Measurements from ENCODE around the gene SPINDOC. TPM values are rescaled to one million over a fixed set of nuclear protein-coding genes. Genes with fewer than 3 reads are reported as not detected.
A peak's percentile ranks its signal among the peaks of the same experiment; 100 is the strongest.

SPINDOC gene
- total RNA-seq, 1 donor from 2014 or later: 20.8 TPM

- POLR2A ChIA-PET: interaction anchor here (1.5 kb wide), 1 partner anchor 18 kb away, joined by 3 read pairs; no protein-coding TSS in a partner anchor
- no peak for TF ChIP-seq CTCF (IDR thresholded peaks at IDR 0.05)
- intact Hi-C loops (cut with micrococcal nuclease): no loop called here
- ATAC-seq (ENCODE audit: low read depth): no peak
- no peak overlapping the region for H3K4me3 Mint-ChIP-seq
- peaks cover 49% of the 10 kb centered on the region for H3K36me3 Mint-ChIP-seq (ENCODE audit: low read depth)
- no peak for DNase-seq
- CTCF ChIA-PET: no interaction called here
- H3K9me3 Mint-ChIP-seq: no peaks in the 10 kb centered on the region
- H3K27ac Mint-ChIP-seq: peak overlapping the region; percentile 76
- H3K4me1 Mint-ChIP-seq: peaks cover 77% of the 10 kb centered on the region
- no peaks in the 10 kb centered on the region for H3K27me3 Mint-ChIP-seq
Observed at GRCh38 chr11:63869171-63869591, 55.9 kb downstream of the SPINDOC start.

GRCh38 chr11:63869683-63870082 lies 56.4 kb downstream of the SPINDOC start:
- intact Hi-C loops (cut with micrococcal nuclease): loop anchor here (5.0 kb wide), 1 partner anchor 32 kb away; the partner anchor contains the start of gene MARK2

GRCh38 chr11:63870351-63871140 lies 57.3 kb downstream of the SPINDOC start:
- DNase-seq: no peak
- no peaks in the 10 kb centered on the region for H3K27me3 Mint-ChIP-seq
- CTCF ChIA-PET: no interaction called here
- H3K4me3 Mint-ChIP-seq: no peak overlapping the region
- H3K4me1 Mint-ChIP-seq: peaks cover 79% of the 10 kb centered on the region
- intact Hi-C loops (cut with micrococcal nuclease): loop anchor here (5.0 kb wide), 1 partner anchor 33 kb away; the partner anchor contains the start of gene MARK2
- no peak for ATAC-seq (ENCODE audit: low read depth)
- POLR2A ChIA-PET: no interaction called here
- H3K27ac Mint-ChIP-seq: peak overlapping the region; percentile 76
- H3K9me3 Mint-ChIP-seq: no peaks in the 10 kb centered on the region
- peaks cover 53% of the 10 kb centered on the region for H3K36me3 Mint-ChIP-seq (ENCODE audit: low read depth)
- no peak for TF ChIP-seq CTCF (IDR thresholded peaks at IDR 0.05)

More at GRCh38 chr11:63869683-63870082, 56.4 kb downstream of the SPINDOC start:
- Mint-ChIP-seq H3K27me3 (no peaks in the 10 kb centered on the region), H3K36me3 (ENCODE audit: low read depth) (peaks cover 54% of the 10 kb centered on the region), H3K27ac (peak overlapping the region; percentile 76), H3K4me1 (peaks cover 81% of the 10 kb centered on the region), H3K4me3 (no peak overlapping the region), H3K9me3 (no peaks in the 10 kb centered on the region)
- ATAC-seq (ENCODE audit: low read depth) (no peak), DNase-seq (no peak)
- ChIA-PET CTCF (no interaction called here), POLR2A (interaction anchor here (1.5 kb wide), 1 partner anchor 18 kb away, joined by 3 read pairs; no protein-coding TSS in a partner anchor)
- no peak for TF ChIP-seq CTCF (IDR thresholded peaks at IDR 0.05)

- Mint-ChIP-seq H3K4me1 (peaks cover 66% of the 10 kb centered on the region), H3K9me3 (no peaks in the 10 kb centered on the region), H3K36me3 (ENCODE audit: low read depth) (peaks cover 44% of the 10 kb centered on the region), H3K4me3 (no peak overlapping the region), H3K27me3 (no peaks in the 10 kb centered on the region), H3K27ac (no peak overlapping the region)
- POLR2A ChIA-PET: interaction anchor here (1.0 kb wide), 1 partner anchor 16 kb away, joined by 3 read pairs; no protein-coding TSS in a partner anchor
- intact Hi-C loops (cut with micrococcal nuclease): loop anchor here (5.0 kb wide), 1 partner anchor 35 kb away; the partner anchor contains the start of gene MARK2
- ATAC-seq (ENCODE audit: low read depth): peak; percentile 70
- TF ChIP-seq CTCF (IDR thresholded peaks at IDR 0.05): no peak
- CTCF ChIA-PET: no interaction called here
- DNase-seq: no peak
Observed at GRCh38 chr11:63871962-63872799, 58.9 kb downstream of the SPINDOC start.
